Measurements from ENCODE around the gene SULT4A1.

The SULT4A1 gene

GRCh38 chr22:43884600-43885318 is 22.4 kb upstream of the SULT4A1 start:
- POLR2A ChIA-PET = interaction anchor here (1.0 kb wide), 1 partner anchor 13 kb away, joined by 3 read pairs; no protein-coding TSS in a partner anchor
- TF ChIP-seq FOXM1 (IDR thresholded peaks at IDR 0.05; ENCODE audit: borderline replicate concordance) = no peak
- TF ChIP-seq L3MBTL2 (conservative IDR thresholded peaks at IDR 0.05) = no peak
- TF ChIP-seq ARNT (IDR thresholded peaks at IDR 0.05) = no peak
- no peak for TF ChIP-seq ELF4 (IDR thresholded peaks at IDR 0.05)
- no peak for TF ChIP-seq NFRKB (IDR thresholded peaks at IDR 0.05)
- TF ChIP-seq PKNOX1 (IDR thresholded peaks at IDR 0.05) = no peak
- TF ChIP-seq ZNF384 (IDR thresholded peaks at IDR 0.05) = no peak
- TF ChIP-seq SP1 (IDR thresholded peaks at IDR 0.05) = no peak
- TF ChIP-seq SUZ12 (IDR thresholded peaks at IDR 0.05) = no peak
- TF ChIP-seq FOXA1 (IDR thresholded peaks at IDR 0.05) = no peak
- no peak for TF ChIP-seq HDGF (IDR thresholded peaks at IDR 0.05; ENCODE audit: borderline replicate concordance)
- TF ChIP-seq CTBP1 (IDR thresholded peaks at IDR 0.05; ENCODE audit: borderline replicate concordance) = no peak
- no peak for TF ChIP-seq LEF1 (IDR thresholded peaks at IDR 0.05; ENCODE audit: borderline replicate concordance)
- no peak for TF ChIP-seq TARDBP (IDR thresholded peaks at IDR 0.05)
- no peak for TF ChIP-seq FOXK2 (IDR thresholded peaks at IDR 0.05)
- TF ChIP-seq BHLHE40 (IDR thresholded peaks at IDR 0.05; ENCODE audit: borderline replicate concordance) = no peak
- peak; percentile 83 for DNase-seq (ENCODE audit: extremely low spot score)

GRCh38 chr22:43883719-43884415 is 21.6 kb upstream of the SULT4A1 start:
- DNase-seq (ENCODE audit: extremely low spot score) = no peak
- POLR2A ChIA-PET = interaction anchor here (0.6 to 1.2 kb wide), 3 partner anchors 21 to 544 kb away, joined by 3 to 6 read pairs (median 3); partner anchors contain the start of gene SULT4A1
- CTCF ChIA-PET = interaction anchor here (0.6 to 2.0 kb wide), 30 partner anchors 8 to 879 kb away, joined by 3 to 22 read pairs (median 4); partner anchors contain the start of genes PNPLA3 and PNPLA5
- no peak for TF ChIP-seq CTBP1 (IDR thresholded peaks at IDR 0.05; ENCODE audit: borderline replicate concordance)
- TF ChIP-seq ARNT (IDR thresholded peaks at IDR 0.05) = no peak
- TF ChIP-seq ELF4 (IDR thresholded peaks at IDR 0.05) = no peak
- no peak for TF ChIP-seq NFRKB (IDR thresholded peaks at IDR 0.05)
- TF ChIP-seq FOXM1 (IDR thresholded peaks at IDR 0.05; ENCODE audit: borderline replicate concordance) = no peak
- no peak for TF ChIP-seq TARDBP (IDR thresholded peaks at IDR 0.05)
- no peak for TF ChIP-seq LEF1 (IDR thresholded peaks at IDR 0.05; ENCODE audit: borderline replicate concordance)

More at GRCh38 chr22:43884600-43885318, 22.4 kb upstream of the SULT4A1 start:
- CTCF ChIA-PET = interaction anchor here (0.6 to 1.3 kb wide), 17 partner anchors 8 to 878 kb away, joined by 3 to 11 read pairs (median 3); no protein-coding TSS in a partner anchor

GRCh38 chr22:43883012-43883661 is 20.8 kb upstream of the SULT4A1 start:
- ChIA-PET POLR2A (interaction anchor here (0.6 to 1.2 kb wide), 3 partner anchors 21 to 543 kb away, joined by 3 to 6 read pairs (median 3); partner anchors contain the start of gene SULT4A1), CTCF (interaction anchor here (0.6 to 2.0 kb wide), 29 partner anchors 8 to 741 kb away, joined by 3 to 22 read pairs (median 3); partner anchors contain the start of genes PNPLA3 and PNPLA5)
- TF ChIP-seq FOXK2 (IDR thresholded peaks at IDR 0.05) (no peak), L3MBTL2 (conservative IDR thresholded peaks at IDR 0.05) (0 out of 2 replicates have a peak, but pooled peaks have one; percentile 14)
- DNase-seq (ENCODE audit: extremely low spot score) = peak; percentile 86

- DNase-seq (ENCODE audit: extremely low spot score) = no peak
- ChIA-PET CTCF (interaction anchor here (0.6 to 2.0 kb wide), 19 partner anchors 11 to 741 kb away, joined by 3 to 22 read pairs (median 4); no protein-coding TSS in a partner anchor), POLR2A (interaction anchor here (1.2 kb wide), 2 partner anchors 20 to 43 kb away, joined by 3 to 6 read pairs; partner anchors contain the start of gene SULT4A1)
- no peak for TF ChIP-seq NFRKB (IDR thresholded peaks at IDR 0.05)
- TF ChIP-seq ARNT (IDR thresholded peaks at IDR 0.05) = no peak
Observed at GRCh38 chr22:43882122-43882767, 19.9 kb upstream of the SULT4A1 start.

- ChIA-PET POLR2A (no interaction called here), CTCF (interaction anchor here (1.1 kb wide), 1 partner anchor 65 kb away, joined by 4 read pairs; no protein-coding TSS in a partner anchor)
- DNase-seq (ENCODE audit: extremely low spot score) = no peak
- TF ChIP-seq SUZ12 (IDR thresholded peaks at IDR 0.05) (no peak), LEF1 (IDR thresholded peaks at IDR 0.05; ENCODE audit: borderline replicate concordance) (no peak), PKNOX1 (IDR thresholded peaks at IDR 0.05) (no peak), ELF4 (IDR thresholded peaks at IDR 0.05) (no peak), CTBP1 (IDR thresholded peaks at IDR 0.05; ENCODE audit: borderline replicate concordance) (no peak), ARNT (IDR thresholded peaks at IDR 0.05) (no peak), FOXA1 (IDR thresholded peaks at IDR 0.05) (no peak), SP1 (IDR thresholded peaks at IDR 0.05) (no peak), BHLHE40 (IDR thresholded peaks at IDR 0.05; ENCODE audit: borderline replicate concordance) (no peak), FOXK2 (IDR thresholded peaks at IDR 0.05) (no peak)
Observed at GRCh38 chr22:43881091-43882061, 19.1 kb upstream of the SULT4A1 start.

All from HEK293T (cell line).